ENCODE results near the gene SPATA24.
"Not testable (repeated sequence)": the region's sequence is repeated elsewhere in the genome, so short reads cannot be mapped to it uniquely, and the experiment has no call there.

The SPATA24 gene

DNA sequence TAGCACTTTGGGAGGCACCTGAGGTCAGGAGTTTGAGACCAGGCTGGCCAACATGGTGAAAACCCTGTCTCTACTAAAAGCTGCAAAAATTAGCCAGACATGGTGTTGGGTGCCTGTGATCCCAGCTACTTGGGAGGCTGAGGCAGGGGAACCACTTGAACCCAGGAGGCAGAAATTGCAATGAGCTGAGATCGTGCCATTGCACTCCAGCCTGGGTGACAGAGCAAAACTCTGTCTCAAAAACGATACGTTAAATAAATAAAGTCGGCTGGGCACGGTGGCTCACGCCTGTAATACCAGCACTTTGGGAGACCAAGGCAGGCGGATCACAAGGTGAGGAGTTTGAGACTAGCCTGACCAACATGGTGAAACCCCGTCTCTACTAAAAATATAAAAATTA lies 48.0 kb downstream of the SPATA24 start:
- H3K4me3 ChIP-seq (ENCODE audit: low read depth, low read length), result not testable (repeated sequence)

GRCh38 chr5:139354186-139354585 lies 49.7 kb downstream of the SPATA24 start:
- H3K4me3 ChIP-seq (ENCODE audit: low read depth, low read length), result no peak overlapping the region

DNA sequence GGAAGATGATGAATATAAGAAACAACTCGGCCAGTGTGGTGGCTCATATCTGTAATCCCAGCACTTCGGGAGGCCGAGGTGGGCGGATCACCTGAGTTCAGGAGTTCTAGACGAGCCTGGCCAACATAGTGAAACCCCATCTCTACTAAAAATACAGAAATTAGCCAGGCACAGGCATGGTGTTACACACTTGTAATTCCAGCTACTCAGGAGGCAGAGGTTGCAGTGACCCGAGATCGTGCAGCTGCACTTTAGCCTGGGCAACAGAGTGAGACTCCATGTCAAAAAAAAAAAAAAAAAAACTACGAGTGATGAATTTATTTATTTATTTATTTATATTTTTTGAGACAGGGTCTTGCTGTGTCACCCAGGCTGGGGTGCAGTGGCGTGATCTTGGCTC lies 56.0 kb downstream of the SPATA24 start:
- H3K4me3 ChIP-seq (ENCODE audit: low read depth, low read length), result not testable (repeated sequence)

All from iPS-11a (cell line).